ENCODE measurements around the gene UBE2F. TPM values are rescaled to one million over a fixed set of nuclear protein-coding genes. Genes with fewer than 3 reads are reported as not detected.
A peak's percentile ranks its signal among the peaks of the same experiment; 100 is the strongest.

The UBE2F gene
- total and polyA plus RNA-seq, 2 donors (not counting 1 experiment from before 2014, with no cell fraction given), result 53.7 to 113 TPM

DNA sequence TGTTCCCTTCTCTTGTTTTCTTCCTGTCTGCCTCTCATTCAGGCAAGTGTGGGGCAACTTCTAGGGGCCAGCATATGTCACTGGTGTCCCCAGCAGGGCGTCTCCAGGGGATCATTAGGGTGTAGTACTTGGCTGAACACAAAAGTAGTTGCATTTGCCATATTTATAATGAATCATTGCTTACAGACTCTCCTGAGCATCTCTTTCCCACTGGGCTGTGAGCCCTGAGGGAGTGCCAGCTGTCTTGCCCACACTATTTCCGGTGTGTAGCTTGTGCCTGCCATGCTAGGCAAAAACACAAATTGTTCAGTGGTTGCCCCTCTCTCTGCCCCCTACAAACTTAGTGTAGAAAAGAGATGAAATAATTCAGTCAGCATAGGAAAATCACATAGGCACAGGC is 53.1 kb downstream of the UBE2F start:
- H2AFZ ChIP-seq (ENCODE audit: low read length), result no peak overlapping the region
- peaks cover 2% of the 10 kb centered on the region for H3K36me3 ChIP-seq (ENCODE audit: control insufficient read depth, insufficient read depth, low read length)
- H3K4me2 ChIP-seq (ENCODE audit: extremely low read depth, insufficient read depth, low read length), result no peak overlapping the region
- H3K4me1 ChIP-seq (ENCODE audit: control insufficient read depth, extremely low read depth, insufficient read depth, low read length), result no peaks in the 10 kb centered on the region
- no peak overlapping the region for H3K4me3 ChIP-seq (replicated peaks in 1 of 4; ENCODE audit: control extremely low read depth in 1 of 4, insufficient read depth in 1 of 4, low read depth in 3 of 4, low read length in 4 of 4)
- no peaks in the 10 kb centered on the region for H3K9me3 ChIP-seq (ENCODE audit: control insufficient read depth, insufficient read depth, low read depth, low read length)
- H4K20me1 ChIP-seq (ENCODE audit: control insufficient read depth, extremely low read depth, insufficient read depth, low read length), result no peaks in the 10 kb centered on the region
- H3K27me3 ChIP-seq (ENCODE audit: control insufficient read depth, insufficient read depth, low read length), result no peaks in the 10 kb centered on the region
- peak in 1 of 2 donors; percentile 11 for DNase-seq (ENCODE audit: low read depth in 2 of 2)
- no peaks in the 10 kb centered on the region for H3K79me2 ChIP-seq (ENCODE audit: control insufficient read depth, insufficient read depth, low read length)
- no peak for TF ChIP-seq EZH2 (IDR thresholded peaks at IDR 0.05; ENCODE audit: low read length, missing control alignments)
- TF ChIP-seq CTCF (conservative IDR thresholded peaks at IDR 0.05 in 1 of 2, IDR thresholded peaks at IDR 0.05 in 1 of 2; ENCODE audit: low read depth in 1 of 2, low read length in 2 of 2), result no peak
- H3K27ac ChIP-seq (ENCODE audit: insufficient read depth, low read length), result no peak overlapping the region
- H3K9ac ChIP-seq (ENCODE audit: insufficient read depth, low read length), result no peak overlapping the region

- H3K9me3 ChIP-seq (ENCODE audit: control insufficient read depth, insufficient read depth, low read depth, low read length), result no peaks in the 10 kb centered on the region
- no peak for DNase-seq (ENCODE audit: low read depth in 2 of 2)
- H2AFZ ChIP-seq (ENCODE audit: low read length), result no peak overlapping the region
Measured at GRCh38 chr2:238020816-238021215, 54.0 kb downstream of the UBE2F start.

GRCh38 chr2:238021327-238021726 is 54.5 kb downstream of the UBE2F start:
- TF ChIP-seq EZH2 (IDR thresholded peaks at IDR 0.05; ENCODE audit: low read length, missing control alignments) (no peak), CTCF (conservative IDR thresholded peaks at IDR 0.05 in 1 of 2, IDR thresholded peaks at IDR 0.05 in 1 of 2; ENCODE audit: low read depth in 1 of 2, low read length in 2 of 2) (no peak)
- DNase-seq (ENCODE audit: low read depth in 2 of 2), result peak in 1 of 2 donors; percentile 20
- Histone ChIP-seq H3K27me3 (ENCODE audit: control insufficient read depth, insufficient read depth, low read length) (no peaks in the 10 kb centered on the region), H3K9ac (ENCODE audit: insufficient read depth, low read length) (no peak overlapping the region), H4K20me1 (ENCODE audit: control insufficient read depth, extremely low read depth, insufficient read depth, low read length) (no peaks in the 10 kb centered on the region), H3K79me2 (ENCODE audit: control insufficient read depth, insufficient read depth, low read length) (no peaks in the 10 kb centered on the region), H3K27ac (ENCODE audit: insufficient read depth, low read length) (no peak overlapping the region), H3K36me3 (ENCODE audit: control insufficient read depth, insufficient read depth, low read length) (peaks cover 2% of the 10 kb centered on the region), H2AFZ (ENCODE audit: low read length) (no peak overlapping the region), H3K9me3 (ENCODE audit: control insufficient read depth, insufficient read depth, low read depth, low read length) (no peaks in the 10 kb centered on the region), H3K4me3 (replicated peaks in 1 of 4; ENCODE audit: control extremely low read depth in 1 of 4, insufficient read depth in 1 of 4, low read depth in 3 of 4, low read length in 4 of 4) (no peak overlapping the region), H3K4me2 (ENCODE audit: extremely low read depth, insufficient read depth, low read length) (no peak overlapping the region), H3K4me1 (ENCODE audit: control insufficient read depth, extremely low read depth, insufficient read depth, low read length) (no peaks in the 10 kb centered on the region)

More at GRCh38 chr2:238020816-238021215, 54.0 kb downstream of the UBE2F start:
- Histone ChIP-seq H3K36me3 (ENCODE audit: control insufficient read depth, insufficient read depth, low read length) (peaks cover 2% of the 10 kb centered on the region), H3K9ac (ENCODE audit: insufficient read depth, low read length) (no peak overlapping the region), H3K4me2 (ENCODE audit: extremely low read depth, insufficient read depth, low read length) (no peak overlapping the region), H3K27me3 (ENCODE audit: control insufficient read depth, insufficient read depth, low read length) (no peaks in the 10 kb centered on the region), H3K4me3 (replicated peaks in 1 of 4; ENCODE audit: control extremely low read depth in 1 of 4, insufficient read depth in 1 of 4, low read depth in 3 of 4, low read length in 4 of 4) (no peak overlapping the region), H4K20me1 (ENCODE audit: control insufficient read depth, extremely low read depth, insufficient read depth, low read length) (no peaks in the 10 kb centered on the region), H3K4me1 (ENCODE audit: control insufficient read depth, extremely low read depth, insufficient read depth, low read length) (no peaks in the 10 kb centered on the region), H3K27ac (ENCODE audit: insufficient read depth, low read length) (no peak overlapping the region), H3K79me2 (ENCODE audit: control insufficient read depth, insufficient read depth, low read length) (no peaks in the 10 kb centered on the region)
- TF ChIP-seq EZH2 (IDR thresholded peaks at IDR 0.05; ENCODE audit: low read length, missing control alignments) (no peak), CTCF (conservative IDR thresholded peaks at IDR 0.05 in 1 of 2, IDR thresholded peaks at IDR 0.05 in 1 of 2; ENCODE audit: low read depth in 1 of 2, low read length in 2 of 2) (no peak)

All from fibroblast of lung (primary cell).